Measurements from ENCODE around the gene UNK.

Gene UNK

GRCh38 chr17:75750661-75751423, 33.8 kb upstream of the UNK start:
- no peak for FAIRE-seq
- no peak for DNase-seq (ENCODE audit: insufficient read length, low spot score)
- TF ChIP-seq POLR2A (IDR thresholded peaks at IDR 0.05; ENCODE audit: low read depth, low read length): no peak

DNA sequence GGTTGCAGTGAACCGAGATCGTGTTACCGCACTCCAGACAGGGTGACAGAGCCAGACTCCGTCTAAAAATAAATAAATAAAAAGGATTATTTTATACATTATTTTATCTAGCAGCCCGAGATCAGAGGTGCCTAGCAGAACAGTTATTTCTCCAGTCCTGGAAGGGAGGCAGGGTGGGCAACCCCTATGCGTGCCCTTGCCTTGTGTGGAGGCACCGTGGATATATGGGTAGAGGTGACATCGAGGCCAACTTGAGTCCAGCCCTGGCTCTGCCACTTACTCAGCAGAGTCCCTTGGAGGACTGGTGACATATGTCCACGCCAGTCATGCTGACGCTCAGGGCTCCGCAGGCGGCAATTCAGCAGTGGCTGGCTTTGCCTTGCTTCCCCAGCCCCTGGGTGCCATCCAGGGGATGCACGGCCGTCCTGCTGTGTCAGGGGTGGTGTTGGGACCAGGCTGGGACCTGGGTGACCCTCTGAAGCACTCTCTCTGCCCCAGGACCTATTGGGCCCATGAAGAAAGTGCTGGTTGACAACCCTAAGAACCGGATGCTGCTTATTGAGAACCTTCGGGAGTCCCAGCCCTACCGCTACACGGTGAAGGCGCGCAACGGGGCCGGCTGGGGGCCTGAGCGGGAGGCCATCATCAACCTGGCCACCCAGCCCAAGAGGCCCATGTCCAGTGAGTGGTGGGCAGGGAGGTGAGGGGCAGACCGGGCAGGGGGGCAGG, 32.8 kb upstream of the UNK start:
- DNase-seq (ENCODE audit: insufficient read length, low spot score): no peak
- no peak for FAIRE-seq
- no peak for TF ChIP-seq POLR2A (IDR thresholded peaks at IDR 0.05; ENCODE audit: low read depth, low read length)

GRCh38 chr17:75752405-75752709, 32.2 kb upstream of the UNK start:
- no peak for TF ChIP-seq POLR2A (IDR thresholded peaks at IDR 0.05; ENCODE audit: low read depth, low read length)
- FAIRE-seq (no peak), DNase-seq (ENCODE audit: insufficient read length, low spot score) (no peak)

DNA sequence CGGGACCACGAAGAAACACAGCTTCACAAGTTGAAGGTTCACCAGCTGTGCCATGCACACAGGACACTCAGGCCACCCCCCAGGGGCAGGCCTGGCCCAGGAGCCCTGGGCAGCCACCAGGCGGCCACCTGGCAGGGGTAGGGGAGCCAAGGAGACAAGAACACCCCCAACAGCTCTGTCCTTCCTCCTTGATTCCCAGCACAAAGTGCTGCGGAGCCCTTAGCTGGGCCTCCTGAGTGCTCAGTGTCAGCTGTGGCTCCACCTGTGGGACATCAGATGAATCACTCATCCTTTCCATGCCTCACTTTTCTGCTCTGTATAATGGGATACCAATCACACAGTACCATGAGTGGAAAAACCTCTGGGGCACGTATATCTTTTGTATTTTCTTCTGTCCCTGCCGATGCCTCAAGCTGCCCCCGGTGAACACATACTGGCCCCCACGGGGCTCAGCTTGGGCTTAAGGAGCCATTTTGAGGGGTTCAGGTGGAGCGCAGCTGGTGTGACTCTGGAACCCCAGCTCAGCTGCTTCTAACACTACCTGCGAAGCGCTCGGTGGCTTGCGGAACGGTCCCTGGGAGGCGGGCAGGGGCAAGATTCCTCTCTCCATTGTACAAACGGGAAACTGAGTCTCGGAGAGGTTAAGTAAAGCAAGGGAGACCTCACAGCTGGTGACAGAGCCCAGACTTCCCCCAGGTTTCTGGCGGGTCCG, 31.6 kb upstream of the UNK start:
- no peak for TF ChIP-seq POLR2A (IDR thresholded peaks at IDR 0.05; ENCODE audit: low read depth, low read length)
- no peak for FAIRE-seq
- no peak for DNase-seq (ENCODE audit: insufficient read length, low spot score)

GRCh38 chr17:75753514-75754377, 30.9 kb upstream of the UNK start:
- DNase-seq (ENCODE audit: insufficient read length, low spot score) (no peak), FAIRE-seq (no peak)
- no peak for TF ChIP-seq POLR2A (IDR thresholded peaks at IDR 0.05; ENCODE audit: low read depth, low read length)

DNA sequence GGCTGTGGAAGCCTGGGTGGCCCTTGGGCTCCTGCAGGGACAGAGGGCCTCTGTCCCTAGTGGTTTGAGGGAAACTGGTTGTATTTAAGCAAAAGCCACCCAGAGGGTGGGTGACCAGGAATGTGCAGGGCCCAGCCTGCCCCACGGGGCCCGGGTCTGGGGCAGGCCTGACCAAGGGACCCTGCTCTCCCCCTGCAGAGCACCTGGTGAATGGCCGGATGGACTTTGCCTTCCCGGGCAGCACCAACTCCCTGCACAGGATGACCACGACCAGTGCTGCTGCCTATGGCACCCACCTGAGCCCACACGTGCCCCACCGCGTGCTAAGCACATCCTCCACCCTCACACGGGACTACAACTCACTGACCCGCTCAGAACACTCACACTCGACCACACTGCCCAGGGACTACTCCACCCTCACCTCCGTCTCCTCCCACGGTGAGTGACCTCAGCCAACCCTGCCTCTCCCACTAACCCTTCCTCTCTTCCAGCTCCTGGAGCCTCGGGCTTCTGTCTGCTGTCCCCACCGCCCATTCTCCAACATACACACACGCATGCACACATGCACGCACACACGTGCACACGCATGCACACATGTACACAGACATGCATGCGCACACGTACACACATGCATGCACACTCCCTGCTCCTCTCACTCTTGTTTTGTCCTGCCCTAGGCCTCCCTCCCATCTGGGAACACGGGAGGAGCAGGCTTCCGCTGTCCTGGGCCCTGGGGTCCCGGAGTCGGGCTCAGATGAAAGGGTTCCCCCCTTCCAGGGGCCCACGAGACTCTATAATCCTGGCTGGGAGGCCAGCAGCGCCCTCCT, 30.0 kb upstream of the UNK start:
- TF ChIP-seq POLR2A (IDR thresholded peaks at IDR 0.05; ENCODE audit: low read depth, low read length): no peak
- no peak for DNase-seq (ENCODE audit: insufficient read length, low spot score)
- FAIRE-seq: no peak

DNA sequence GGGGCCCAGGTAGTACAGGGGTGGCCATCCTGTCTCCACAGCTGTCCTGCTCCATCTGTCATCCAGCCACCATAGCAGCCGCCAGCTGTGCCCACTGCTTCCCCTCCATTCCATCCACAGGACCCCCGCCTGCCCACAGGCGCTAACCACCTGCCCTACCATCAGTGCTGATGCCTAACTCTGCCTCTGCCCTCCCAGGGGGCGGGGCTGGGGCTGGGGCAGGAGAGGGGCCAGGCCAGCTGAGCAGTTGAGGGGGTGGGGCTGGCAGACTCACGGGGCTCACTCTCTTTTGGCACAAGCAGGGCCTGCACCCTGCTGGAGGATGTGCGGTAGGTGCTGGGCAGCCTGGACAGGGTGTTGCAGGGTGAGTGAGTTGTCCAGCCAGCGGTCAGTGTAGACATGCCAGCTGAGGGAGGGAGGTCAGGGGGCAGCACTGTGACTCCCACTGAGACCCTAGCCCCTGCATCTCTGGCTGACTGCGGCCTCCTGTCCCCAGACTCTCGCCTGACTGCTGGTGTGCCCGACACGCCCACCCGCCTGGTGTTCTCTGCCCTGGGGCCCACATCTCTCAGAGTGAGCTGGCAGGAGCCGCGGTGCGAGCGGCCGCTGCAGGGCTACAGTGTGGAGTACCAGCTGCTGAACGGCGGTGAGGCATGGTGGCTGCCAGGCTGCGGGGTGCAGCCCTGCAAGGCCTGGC, 29.3 kb upstream of the UNK start:
- no peak for FAIRE-seq
- peak; percentile 82 for DNase-seq (ENCODE audit: insufficient read length, low spot score)
- no peak for TF ChIP-seq POLR2A (IDR thresholded peaks at IDR 0.05; ENCODE audit: low read depth, low read length)

DNA sequence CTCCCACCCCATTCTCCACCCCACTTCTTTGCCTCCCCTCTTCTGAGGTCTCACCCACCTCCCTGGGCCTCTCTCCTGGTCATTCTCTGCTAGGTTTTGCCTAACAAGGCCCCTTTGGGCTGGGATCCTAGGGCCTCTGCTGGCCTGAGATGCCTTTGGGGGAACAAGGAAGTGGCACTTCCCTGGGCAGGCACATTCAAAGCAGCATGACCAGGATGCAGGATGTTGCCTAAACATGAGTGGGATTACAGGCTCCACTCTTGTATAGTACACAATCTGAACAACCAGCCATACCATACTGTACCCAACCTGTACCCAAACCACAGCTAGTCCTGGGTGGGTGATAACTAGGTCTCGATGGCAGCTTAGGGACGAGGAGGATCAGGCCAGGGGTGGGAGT, 28.6 kb upstream of the UNK start:
- FAIRE-seq: no peak
- DNase-seq (ENCODE audit: insufficient read length, low spot score): no peak
- TF ChIP-seq POLR2A (IDR thresholded peaks at IDR 0.05; ENCODE audit: low read depth, low read length): no peak

- FAIRE-seq (no peak), DNase-seq (ENCODE audit: insufficient read length, low spot score) (no peak)
Observed at GRCh38 chr17:75756451-75757085, 28.0 kb upstream of the UNK start.

DNA sequence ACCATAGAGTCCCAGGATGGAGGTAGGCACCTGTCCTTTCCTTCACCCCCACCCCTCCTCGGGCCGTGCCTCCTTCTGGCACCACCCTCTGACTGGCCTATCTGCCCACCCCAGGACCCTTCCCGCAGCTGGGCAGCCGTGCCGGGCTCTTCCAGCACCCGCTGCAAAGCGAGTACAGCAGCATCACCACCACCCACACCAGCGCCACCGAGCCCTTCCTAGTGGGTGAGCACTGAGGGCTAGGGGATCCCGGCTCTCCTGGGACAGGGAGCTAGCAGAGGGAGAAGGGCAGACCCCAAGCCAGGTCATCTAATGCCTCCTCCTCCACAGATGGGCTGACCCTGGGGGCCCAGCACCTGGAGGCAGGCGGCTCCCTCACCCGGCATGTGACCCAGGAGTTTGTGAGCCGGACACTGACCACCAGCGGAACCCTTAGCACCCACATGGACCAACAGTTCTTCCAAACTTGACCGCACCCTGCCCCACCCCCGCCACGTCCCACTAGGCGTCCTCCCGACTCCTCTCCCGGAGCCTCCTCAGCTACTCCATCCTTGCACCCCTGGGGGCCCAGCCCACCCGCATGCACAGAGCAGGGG, 27.4 kb upstream of the UNK start:
- FAIRE-seq (no peak), DNase-seq (ENCODE audit: insufficient read length, low spot score) (no peak)
- TF ChIP-seq POLR2A (IDR thresholded peaks at IDR 0.05; ENCODE audit: low read depth, low read length): no peak

More at GRCh38 chr17:75756451-75757085, 28.0 kb upstream of the UNK start:
- no peak for TF ChIP-seq POLR2A (IDR thresholded peaks at IDR 0.05; ENCODE audit: low read depth, low read length)

- FAIRE-seq (no peak), DNase-seq (ENCODE audit: insufficient read length, low spot score) (no peak)
- TF ChIP-seq POLR2A (IDR thresholded peaks at IDR 0.05; ENCODE audit: low read depth, low read length): no peak
Observed at GRCh38 chr17:75758131-75758905, 26.3 kb upstream of the UNK start.

Measured in H54 (cell line).